Activated T-cell treated with anti-CD3 and anti-CD28 coated beads, Interleukin-2, amount 50 U/mL, for 4 hours (primary cell): Measurements from ENCODE around the gene ADPRHL1. TPM values are rescaled to one million over a fixed set of nuclear protein-coding genes. Genes with fewer than 3 reads are reported as not detected.
A peak's percentile ranks its signal among the peaks of the same experiment; 100 is the strongest.

Experiments used
- ATAC-seq, 2 donors: fragments of 200-7000 bp; cut with Tn5 transposase; one replicate each; pipeline ENCODE4 v1.10.0; 2021
- DNase-seq: peaks from one replicate; pipeline ENCODE4 v3.0.0-alpha.2; 2020
- H3K27me3 Mint-ChIP-seq: one replicate; pipeline ENCODE4 v1.8.0; 2021; ENCODE audit warnings: low read depth, mixed read lengths
- H3K36me3 Mint-ChIP-seq: one replicate; pipeline ENCODE4 v1.8.0; 2022; ENCODE audit warnings: mixed read lengths; ENCODE audit not compliant: insufficient read depth
- H3K4me1 Mint-ChIP-seq: one replicate; pipeline ENCODE4 v1.8.0; 2021; ENCODE audit warnings: low read depth, mixed read lengths
- H3K4me3 Mint-ChIP-seq: one replicate; pipeline ENCODE4 v1.8.0; 2021; ENCODE audit warnings: mild to moderate bottlenecking, moderate library complexity, mixed read lengths
- H3K9me3 Mint-ChIP-seq: one replicate; pipeline ENCODE4 v1.8.0; 2021; ENCODE audit warnings: mixed read lengths
- total RNA-seq, 3 donors: library from RNA; stranded (reverse); gene quantifications; one replicate each; pipeline ENCODE4 v1.2.1, GENCODE V29; 2021

Gene ADPRHL1
- total RNA-seq, 3 donors from 2014 or later, result 0.54 to 0.81 (median 0.79) TPM

- H3K36me3 Mint-ChIP-seq, result no peaks in the 10 kb centered on the region
- ATAC-seq, result no peak
- H3K4me3 Mint-ChIP-seq, result no peak overlapping the region
- H3K4me1 Mint-ChIP-seq, result no peaks in the 10 kb centered on the region
- no peak for DNase-seq
- no peaks in the 10 kb centered on the region for H3K9me3 Mint-ChIP-seq
- H3K27me3 Mint-ChIP-seq, result peaks cover 8% of the 10 kb centered on the region
These were observed 101.7 kb downstream of the ADPRHL1 start for GRCh38 chr13:113351514-113352026.

GRCh38 chr13:113350938-113351335, 102.4 kb downstream of the ADPRHL1 start:
- Mint-ChIP-seq H3K4me3 (no peak overlapping the region), H3K9me3 (no peaks in the 10 kb centered on the region), H3K4me1 (no peaks in the 10 kb centered on the region), H3K27me3 (peaks cover 8% of the 10 kb centered on the region), H3K36me3 (no peaks in the 10 kb centered on the region)
- DNase-seq (no peak), ATAC-seq (no peak)

GRCh38 chr13:113350065-113350937, 103.0 kb downstream of the ADPRHL1 start:
- DNase-seq (no peak), ATAC-seq (peak; percentile 18 to 28)
- Mint-ChIP-seq H3K27me3 (peaks cover 8% of the 10 kb centered on the region), H3K4me3 (no peak overlapping the region), H3K4me1 (no peaks in the 10 kb centered on the region), H3K36me3 (no peaks in the 10 kb centered on the region), H3K9me3 (peaks cover 5% of the 10 kb centered on the region)

Other genes with a start within 250 kb of the ADPRHL1 start
- gene PCID2, start 244.8 kb downstream of the ADPRHL1 start, total RNA-seq, result 10 to 100 TPM; 63.3 to 68.1 (median 66.9) TPM
- gene CUL4A, start 243.9 kb downstream of the ADPRHL1 start, total RNA-seq, result 10 to 100 TPM; 85.5 to 89.8 (median 87.8) TPM
- gene LAMP1, start 156.2 kb downstream of the ADPRHL1 start, total RNA-seq, result 100 to 1,000 TPM in 1 of 3 donors, 10 to 100 TPM in 2; 81.8 to 101 (median 88.4) TPM
- gene GRTP1, start 89.4 kb downstream of the ADPRHL1 start, total RNA-seq, result under 1 TPM; 0.19 to 0.40 (median 0.38) TPM
- gene DCUN1D2, start 37.2 kb upstream of the ADPRHL1 start, total RNA-seq, result 10 to 100 TPM; 11.1 to 13.7 (median 12.4) TPM
- gene TFDP1, start 131.3 kb upstream of the ADPRHL1 start, total RNA-seq, result 100 to 1,000 TPM; 147 to 200 (median 172) TPM
- not detected for gene ATP4B, start 204.7 kb upstream of the ADPRHL1 start, total RNA-seq
- gene GRK1, start 213.7 kb upstream of the ADPRHL1 start, total RNA-seq, result under 1 TPM in 1 of 3 donors, not detected in 2; 0.05 TPM